Lung (tissue), 12 donors: ENCODE results near the gene SNCG. TPM values are rescaled to one million over a fixed set of nuclear protein-coding genes. Genes with fewer than 3 reads are reported as not detected.

ENCODE experiments used
- ATAC-seq: fragments of 200-7000 bp; cut with Tn5 transposase; one replicate; pipeline ENCODE4 v1.9.1; 2020; ENCODE audit warnings: moderate number of reproducible peaks; ENCODE audit not compliant: insufficient read depth, low FRiP score
- DNase-seq, 3 donors: peaks; one replicate each; pipeline ENCODE4 v3.0.0-alpha.2; 2013 to 2017
- H3K27ac ChIP-seq, 2 donors: one replicate each; pipeline ENCODE4 v1.5.1; 2013; ENCODE audit warnings: mild to moderate bottlenecking in 2 of 2, moderate library complexity in 2 of 2, control low read depth in 1 of 2, inconsistent platforms in 1 of 2, low read depth in 1 of 2, low read length in 1 of 2
- H3K27me3 ChIP-seq, 3 donors: one replicate each; pipeline ENCODE4 v1.5.1; 2013; ENCODE audit warnings: low read length in 2 of 3; ENCODE audit not compliant: control insufficient read depth in 3 of 3, insufficient read depth in 3 of 3
- H3K36me3 ChIP-seq, 4 donors: one replicate each; pipeline ENCODE4 v1.5.1; 2013; ENCODE audit warnings: low read length in 4 of 4, mild to moderate bottlenecking in 1 of 4, moderate library complexity in 1 of 4; ENCODE audit not compliant: control insufficient read depth in 4 of 4, insufficient read depth in 4 of 4
- H3K4me1 ChIP-seq, 5 donors: one replicate each; pipeline ENCODE4 v1.5.1; 2013; ENCODE audit warnings: low read length in 5 of 5, mild to moderate bottlenecking in 2 of 5, moderate library complexity in 1 of 5; ENCODE audit not compliant: control insufficient read depth in 5 of 5, insufficient read depth in 5 of 5
- H3K4me3 ChIP-seq: one replicate; pipeline ENCODE4 v1.5.1; 2013; ENCODE audit warnings: mild to moderate bottlenecking, control low read depth, moderate library complexity
- H3K9ac ChIP-seq, 2 donors: one replicate each; pipeline ENCODE4 v1.5.1; 2013; ENCODE audit warnings: low read length in 2 of 2, control low read depth in 1 of 2; ENCODE audit not compliant: insufficient read depth in 1 of 2
- H3K9me3 ChIP-seq, 4 donors: one replicate each; pipeline ENCODE4 v1.5.1; 2013; ENCODE audit warnings: low read length in 3 of 4, mild to moderate bottlenecking in 1 of 4, moderate library complexity in 1 of 4; ENCODE audit not compliant: control insufficient read depth in 4 of 4, insufficient read depth in 3 of 4
- WGBS, 2 donors: extraction: QIAGEN DNeasy Blood & Tissue Kit; methylation state at CpG; one replicate each; pipeline ENCODE4 v1.1.7; 2013; 5-methylcytosine and 5-hydroxymethylcytosine counted together
- polyA plus RNA-seq, 2 donors: library from polyadenylated mRNA; stranded (reverse); fragments of 200-250 nt; gene quantifications; one replicate each; pipeline ENCODE4 v1.2.1, GENCODE V29; 2013
- total RNA-seq, 2 donors: library from RNA; depleted of rRNA in 1 of 2; stranded (reverse); fragments of >200 nt in 1 of 2; gene quantifications; one replicate each; pipeline ENCODE4 v1.2.1, GENCODE V29; 2014 to 2021
- TF ChIP-seq, protein P1 (sequence below): IDR thresholded peaks from 2 replicates; pipeline ENCODE4 v1.5.1; 2012; ENCODE audit warnings: mild to moderate bottlenecking; ENCODE audit errors: control extremely low read depth, extremely low read depth
- donor health status: control.
- donor health status: control.
- donor health status: Bipolar disorder and iron deficiency.
- donor health status: healthy.
- donor health status: DM: yes; HTN: yes; CAD: no.

The SNCG gene
- total and polyA plus RNA-seq, 4 donors: 2.3 to 32.8 (median 14.3) TPM

DNA sequence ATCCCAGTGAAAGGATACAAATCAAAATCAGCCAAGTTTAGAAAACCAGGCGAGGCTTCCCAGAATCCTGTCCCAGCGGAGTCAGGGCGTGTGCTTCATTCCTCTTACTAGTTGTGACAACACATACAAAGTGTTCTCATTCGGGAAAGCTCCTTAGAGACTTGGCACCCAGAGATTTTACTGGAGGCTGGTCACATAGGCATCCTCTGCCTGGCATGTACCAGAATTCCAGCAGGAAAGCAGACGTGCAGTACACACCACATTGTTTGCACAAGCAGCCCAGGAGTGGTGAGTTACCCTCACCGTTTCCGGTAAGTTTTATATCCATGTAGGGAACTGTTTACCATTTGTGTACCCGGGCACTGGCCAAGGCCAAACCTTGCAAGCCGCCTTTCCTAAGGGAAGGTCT lies 35.8 kb upstream of the SNCG start:
- 74 to 82% methylated on average over 9 of the region's 9 CpGs for whole genome bisulfite sequencing, 2 donors
- ATAC-seq (peak; percentile 27), DNase-seq (no peak)
- H3K4me1 ChIP-seq: peaks cover 0 to 10% (median 0%) of the 10 kb centered on the region in 5 donors
- TF ChIP-seq, protein P1, sequence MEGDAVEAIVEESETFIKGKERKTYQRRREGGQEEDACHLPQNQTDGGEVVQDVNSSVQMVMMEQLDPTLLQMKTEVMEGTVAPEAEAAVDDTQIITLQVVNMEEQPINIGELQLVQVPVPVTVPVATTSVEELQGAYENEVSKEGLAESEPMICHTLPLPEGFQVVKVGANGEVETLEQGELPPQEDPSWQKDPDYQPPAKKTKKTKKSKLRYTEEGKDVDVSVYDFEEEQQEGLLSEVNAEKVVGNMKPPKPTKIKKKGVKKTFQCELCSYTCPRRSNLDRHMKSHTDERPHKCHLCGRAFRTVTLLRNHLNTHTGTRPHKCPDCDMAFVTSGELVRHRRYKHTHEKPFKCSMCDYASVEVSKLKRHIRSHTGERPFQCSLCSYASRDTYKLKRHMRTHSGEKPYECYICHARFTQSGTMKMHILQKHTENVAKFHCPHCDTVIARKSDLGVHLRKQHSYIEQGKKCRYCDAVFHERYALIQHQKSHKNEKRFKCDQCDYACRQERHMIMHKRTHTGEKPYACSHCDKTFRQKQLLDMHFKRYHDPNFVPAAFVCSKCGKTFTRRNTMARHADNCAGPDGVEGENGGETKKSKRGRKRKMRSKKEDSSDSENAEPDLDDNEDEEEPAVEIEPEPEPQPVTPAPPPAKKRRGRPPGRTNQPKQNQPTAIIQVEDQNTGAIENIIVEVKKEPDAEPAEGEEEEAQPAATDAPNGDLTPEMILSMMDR: no peak
- H3K9me3 ChIP-seq: no peaks in the 10 kb centered on the region
- no peak overlapping the region for H3K9ac ChIP-seq
- peaks cover 5 to 34% (median 16%) of the 10 kb centered on the region in 4 donors for H3K36me3 ChIP-seq
- H3K27ac ChIP-seq: peak overlapping the region in 1 of 2 donors; percentile 39
- no peak overlapping the region for H3K4me3 ChIP-seq
- H3K27me3 ChIP-seq: no peaks in the 10 kb centered on the region

DNA sequence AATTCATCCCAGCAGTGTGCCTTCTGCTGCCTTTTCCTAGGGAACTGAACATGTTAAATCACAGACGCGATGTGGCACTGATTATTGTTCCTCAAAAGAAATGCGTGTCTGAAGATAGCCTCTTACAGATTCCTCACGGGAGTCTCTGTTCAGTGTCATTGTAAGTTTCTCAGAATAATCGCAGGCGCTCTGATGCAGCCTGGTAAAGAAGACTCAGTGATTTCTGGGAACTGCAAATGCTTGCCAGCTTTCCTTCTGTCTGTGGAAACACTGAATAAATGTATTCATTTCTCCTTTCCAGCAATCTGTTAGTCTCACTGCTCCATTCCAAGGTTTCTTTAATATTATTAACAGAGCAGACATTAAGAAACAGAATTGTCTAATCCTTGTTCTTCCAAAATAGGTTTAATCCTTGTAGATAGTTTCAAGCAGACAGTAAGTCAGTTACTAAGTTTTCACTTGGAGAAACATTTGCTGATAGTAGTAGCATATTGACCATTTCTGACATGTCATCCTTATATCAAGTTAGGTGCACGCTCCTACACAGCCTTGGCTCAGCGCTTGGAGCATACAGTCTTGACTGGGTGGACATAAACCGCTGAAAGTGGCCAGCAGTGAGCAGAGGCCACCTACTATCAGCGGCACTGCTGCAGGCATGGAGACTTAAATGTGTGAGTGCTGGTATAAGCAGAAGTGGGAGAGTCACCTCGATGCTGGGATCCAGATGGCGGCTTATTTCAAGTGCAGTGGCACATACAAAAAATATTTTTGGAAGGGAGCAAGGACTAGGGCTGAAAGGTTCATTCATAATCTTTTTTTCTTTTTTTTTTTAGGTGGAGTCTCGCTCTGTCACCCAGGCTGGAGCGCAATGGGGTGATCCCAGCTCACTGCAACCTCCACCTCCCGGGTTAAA lies 28.7 kb upstream of the SNCG start:
- no peak overlapping the region for H3K27ac ChIP-seq
- H3K9ac ChIP-seq: no peak overlapping the region

DNA sequence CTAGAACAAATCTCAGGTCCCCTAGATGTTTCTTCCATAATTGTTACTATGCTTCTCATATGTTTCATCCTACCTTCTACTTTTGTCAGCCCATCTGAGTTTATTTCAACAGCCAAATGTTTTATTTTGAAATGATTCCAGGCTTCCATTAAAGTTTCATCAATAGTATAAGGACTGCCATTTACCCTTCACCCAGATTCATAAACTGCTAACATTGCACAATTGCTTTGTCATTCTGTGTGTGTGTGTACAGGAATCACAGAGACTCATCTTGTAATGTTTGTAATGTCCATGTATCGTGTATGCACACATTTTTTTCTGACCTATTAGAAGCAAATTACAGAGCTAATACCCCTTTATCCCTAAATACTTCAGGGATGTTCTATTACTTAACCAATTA lies 26.5 kb upstream of the SNCG start:
- ATAC-seq (no peak), DNase-seq (peak in 2 of 3 donors; percentile 75 to 80)
- 66 to 77% methylated on average over 1 of the region's 1 CpG for WGBS, 2 donors

More for the DNA sequence above, 28.7 kb upstream of the SNCG start:
- H3K4me3 ChIP-seq: no peak overlapping the region
- 88 to 92% methylated on average over 15 of the region's 15 CpGs for WGBS, 2 donors
- TF ChIP-seq, protein P1: no peak
- H3K4me1 ChIP-seq: peaks cover 0 to 15% (median 2%) of the 10 kb centered on the region in 5 donors
- DNase-seq (no peak), ATAC-seq (no peak)
- H3K9me3 ChIP-seq: no peaks in the 10 kb centered on the region
- peaks cover 3 to 18% (median 7%) of the 10 kb centered on the region in 4 donors for H3K36me3 ChIP-seq
- no peaks in the 10 kb centered on the region for H3K27me3 ChIP-seq

More for the DNA sequence above, 26.5 kb upstream of the SNCG start:
- peaks cover 0 to 9% (median 2%) of the 10 kb centered on the region in 5 donors for H3K4me1 ChIP-seq
- H3K36me3 ChIP-seq: peaks cover 6 to 18% (median 12%) of the 10 kb centered on the region in 4 donors
- no peaks in the 10 kb centered on the region for H3K9me3 ChIP-seq
- no peaks in the 10 kb centered on the region for H3K27me3 ChIP-seq
- no peak overlapping the region for H3K4me3 ChIP-seq
- TF ChIP-seq, protein P1: no peak
- H3K27ac ChIP-seq: no peak overlapping the region
- no peak overlapping the region for H3K9ac ChIP-seq
